SK-N-SH (cell line): ENCODE results near the gene B3GNT3. TPM values are rescaled to one million over a fixed set of nuclear protein-coding genes. Genes with fewer than 3 reads are reported as not detected.

Experiments
- CTCF ChIA-PET: fragments of 300-600, 350-600 bp; formaldehyde crosslinking; extraction: SDS; loops from one replicate; lab custom pipeline; 2021; lab: Yijun Ruan, JAX
- POLR2A ChIA-PET: fragments of 350-600 bp; sonication (Branson Sonifier 250); formaldehyde crosslinking; extraction: SDS; loops from one replicate; lab custom pipeline; 2020; ENCODE audit warnings: antibody characterized with exemption, inconsistent platforms; lab: Yijun Ruan, JAX
- DNase-seq: peaks from one replicate; pipeline ENCODE4 v3.0.0; 2012
- H2AFZ ChIP-seq: fragments of 200-600 bp; sonication (generic); 2 replicates; pipeline ENCODE4 v1.8.1; 2016; ENCODE audit warnings: antibody characterized with exemption, mild to moderate bottlenecking, low read depth
- H3F3A ChIP-seq: fragments of 200-600 bp; sonication (generic); replicated peaks from 2 replicates; pipeline ENCODE3; 2016; ENCODE audit warnings: antibody characterized with exemption, mild to moderate bottlenecking; ENCODE audit not compliant: insufficient read depth
- H3K27ac ChIP-seq, 2 experiments: fragments of 200-500 bp in 1 of 2; fragments of 200-600 bp in 1 of 2; sonication (Bioruptor generic) in 1 of 2; sonication (generic), shearing (Covaris generic) in 1 of 2; 2 replicates each; pipeline versions ENCODE4 v1.5.1 to v1.6.1; 2014 to 2016; ENCODE audit warnings: low read depth in 2 of 2, inconsistent platforms in 1 of 2, low read length in 1 of 2, mild to moderate bottlenecking in 1 of 2, mixed read lengths in 1 of 2
- H3K27me3 ChIP-seq: fragments of 200-600 bp; sonication (generic), shearing (Covaris generic); 2 replicates; pipeline ENCODE4 v1.6.1; 2016; ENCODE audit warnings: mixed run types; ENCODE audit not compliant: insufficient read depth
- H3K36me3 ChIP-seq, 2 experiments: fragments of 200-500 bp in 1 of 2; fragments of 200-600 bp in 1 of 2; sonication (Bioruptor generic) in 1 of 2; sonication (generic) in 1 of 2; replicated peaks in 1 of 2; 2 replicates each; pipeline versions ENCODE3 to v1.5.1; 2014 to 2016; ENCODE audit warnings: low read length in 1 of 2, mild to moderate bottlenecking in 1 of 2; ENCODE audit not compliant: insufficient read depth in 2 of 2, control insufficient read depth in 1 of 2
- H3K4me1 ChIP-seq, 2 experiments: fragments of 200-500 bp in 1 of 2; fragments of 200-600 bp in 1 of 2; sonication (Bioruptor generic) in 1 of 2; sonication (generic), shearing (Covaris generic) in 1 of 2; 2 replicates each; pipeline versions ENCODE4 v1.5.1 to v1.6.1; 2014 to 2016; ENCODE audit warnings: low read depth in 1 of 2, low read length in 1 of 2, mixed run types in 1 of 2; ENCODE audit not compliant: insufficient read depth in 2 of 2, control insufficient read depth in 1 of 2
- H3K4me2 ChIP-seq: fragments of 200-600 bp; sonication (generic), shearing (Covaris generic); 2 replicates; pipeline ENCODE4 v1.6.1; 2017; ENCODE audit warnings: mixed run types
- H3K4me3 ChIP-seq, 2 experiments: fragments of 200-500 bp in 1 of 2; fragments of 200-600 bp in 1 of 2; sonication (Bioruptor generic) in 1 of 2; sonication (generic), shearing (Covaris generic) in 1 of 2; 2 replicates each; pipeline versions ENCODE4 v1.5.1 to v1.8.1; 2014 to 2016; ENCODE audit warnings: low read depth in 2 of 2, inconsistent platforms in 1 of 2, low read length in 1 of 2, mild to moderate bottlenecking in 1 of 2, mixed read lengths in 1 of 2, moderate library complexity in 1 of 2
- H3K79me2 ChIP-seq: fragments of 200-600 bp; sonication (generic); 2 replicates; pipeline ENCODE4 v1.8.1; 2017; ENCODE audit warnings: mild to moderate bottlenecking; ENCODE audit not compliant: insufficient read depth
- H3K9ac ChIP-seq: fragments of 200-600 bp; sonication (generic); 2 replicates; pipeline ENCODE4 v1.6.1; 2017; ENCODE audit warnings: mixed run types
- H3K9me2 ChIP-seq: fragments of 200-600 bp; sonication (generic); 2 replicates; pipeline ENCODE4 v1.6.1; 2017; ENCODE audit warnings: mixed run types
- H3K9me3 ChIP-seq: fragments of 200-600 bp; sonication (generic); 2 replicates; pipeline ENCODE4 v1.6.1; 2017; ENCODE audit warnings: mixed run types, mild to moderate bottlenecking, moderate library complexity
- H4K20me1 ChIP-seq: fragments of 200-600 bp; sonication (generic); 2 replicates; pipeline ENCODE4 v1.6.1; 2017; ENCODE audit warnings: mild to moderate bottlenecking, mixed run types; ENCODE audit not compliant: insufficient read depth
- EP300 ChIP-seq, 2 experiments: IDR thresholded peaks; 2 replicates each; pipeline versions ENCODE4 v1.4.0 to v1.6.1; 2012; ENCODE audit warnings: borderline replicate concordance in 1 of 2, low read depth in 1 of 2, low read length in 1 of 2
- EZH2phosphoT487 ChIP-seq: fragments of 200-600 bp; sonication (generic); IDR thresholded peaks from 2 replicates; pipeline ENCODE4 v1.6.1; 2017; ENCODE audit warnings: low read depth, mixed run types, mild to moderate bottlenecking, antibody characterized with exemption, moderate library complexity, borderline replicate concordance
- FOXJ3 ChIP-seq: sonication (generic); formaldehyde crosslinking; IDR thresholded peaks from 2 replicates; pipeline ENCODE4 v1.5.1; 2020; ENCODE audit warnings: mild to moderate bottlenecking, missing genetic modification reagents
- IRF3 ChIP-seq: fragments of 150-350 bp; IDR thresholded peaks from 2 replicates; pipeline ENCODE4 v1.6.1; 2016; ENCODE audit warnings: mild to moderate bottlenecking, low read depth, low read length
- MAX ChIP-seq: IDR thresholded peaks from 2 replicates; pipeline ENCODE4 v1.4.0; 2012; ENCODE audit warnings: low read depth
- MEF2A ChIP-seq: IDR thresholded peaks from 2 replicates; pipeline ENCODE4 v1.4.0; 2012; ENCODE audit warnings: low read depth, borderline replicate concordance
- MXI1 ChIP-seq: IDR thresholded peaks from 2 replicates; pipeline ENCODE4 v1.6.1; 2012; ENCODE audit warnings: mild to moderate bottlenecking, low read depth, low read length, improper control_type of control experiment
- PBX3 ChIP-seq: IDR thresholded peaks from 2 replicates; pipeline ENCODE4; 2012
- RAD21 ChIP-seq: IDR thresholded peaks from 2 replicates; pipeline ENCODE4 v1.6.1; 2012; ENCODE audit warnings: mild to moderate bottlenecking, low read length
- RXRA ChIP-seq: IDR thresholded peaks from 2 replicates; pipeline ENCODE4 v1.4.0; 2012; ENCODE audit warnings: low read depth, mild to moderate bottlenecking, borderline replicate concordance
- SIN3A ChIP-seq: IDR thresholded peaks from 2 replicates; pipeline ENCODE4 v1.6.1; 2012; ENCODE audit warnings: low read depth, mild to moderate bottlenecking, low read length, moderate library complexity, borderline replicate concordance
- TEAD4 ChIP-seq: IDR thresholded peaks from 2 replicates; pipeline ENCODE4 v1.4.0; 2012; ENCODE audit warnings: mild to moderate bottlenecking, borderline replicate concordance; ENCODE audit not compliant: insufficient read depth
- ZBTB33 ChIP-seq: IDR thresholded peaks from 2 replicates; pipeline ENCODE4 v1.4.0; 2012; ENCODE audit warnings: low read depth, borderline replicate concordance
- WGBS: methylation state at CpG from one replicate; pipeline ENCODE4 v1.1.6; 2017; ENCODE audit warnings: low lambda C conversion rate; 5-methylcytosine and 5-hydroxymethylcytosine counted together
- polyA plus RNA-seq, 3 experiments: library from polyadenylated mRNA; depleted of rRNA; stranded (reverse); fragments of >200 nt; gene quantifications; 2 replicates each; pipeline ENCODE4 v1.2.3, GENCODE V29; 2012
- TF ChIP-seq, protein P1 (sequence below): IDR thresholded peaks from 2 replicates; pipeline ENCODE4 v1.6.1; 2012; ENCODE audit warnings: mild to moderate bottlenecking, low read depth, low read length, moderate library complexity

Gene B3GNT3
- polyA plus RNA-seq, 1 of the 3 experiments (the other 2 are of a cell fraction): not detected

GRCh38 chr19:17778251-17778967 is 16.5 kb upstream of the B3GNT3 start:
- H3K79me2 ChIP-seq: no peaks in the 10 kb centered on the region
- H3K9ac ChIP-seq: no peak overlapping the region
- no peaks in the 10 kb centered on the region for H3K9me3 ChIP-seq
- H4K20me1 ChIP-seq: no peaks in the 10 kb centered on the region
- H3K9me2 ChIP-seq: no peaks in the 10 kb centered on the region
- POLR2A ChIA-PET: no interaction called here
- CTCF ChIA-PET: interaction anchor here (0.7 kb wide), 1 partner anchor 30 kb away, joined by 3 read pairs; no protein-coding TSS in a partner anchor
- TF ChIP-seq FOXJ3 (CRISPR knock-in tag) (no peak), MAX (no peak), IRF3 (no peak), MEF2A (no peak), MXI1 (no peak)
- peak; percentile 82 for DNase-seq
- WGBS: 57% methylated on average over 7 of the region's 37 CpGs
- no peak overlapping the region for H3K4me3 ChIP-seq
- H3K27ac ChIP-seq: no peak overlapping the region
- no peak overlapping the region for H3K4me2 ChIP-seq
- H3K27me3 ChIP-seq: no peaks in the 10 kb centered on the region
- no peak overlapping the region for H2AFZ ChIP-seq
- H3K36me3 ChIP-seq: no peaks in the 10 kb centered on the region
- no peaks in the 10 kb centered on the region for H3F3A ChIP-seq
- no peaks in the 10 kb centered on the region for H3K4me1 ChIP-seq

GRCh38 chr19:17778968-17779929 is 15.7 kb upstream of the B3GNT3 start:
- DNase-seq: peak; percentile 49
- Histone ChIP-seq H3K4me3 (no peak overlapping the region), H3K9me3 (no peaks in the 10 kb centered on the region), H3K36me3 (no peaks in the 10 kb centered on the region), H3K4me2 (no peak overlapping the region), H2AFZ (no peak overlapping the region), H3K27me3 (no peaks in the 10 kb centered on the region), H3F3A (no peaks in the 10 kb centered on the region), H3K9ac (no peak overlapping the region), H3K4me1 (peaks cover 0 to 3% of the 10 kb centered on the region in 2 experiments; a peak in 1 of 4 replicates), H3K9me2 (no peaks in the 10 kb centered on the region), H4K20me1 (no peaks in the 10 kb centered on the region), H3K27ac (no peak overlapping the region), H3K79me2 (no peaks in the 10 kb centered on the region)
- POLR2A ChIA-PET: no interaction called here
- TF ChIP-seq RAD21: no peak
- no peak for TF ChIP-seq ZBTB33
- TF ChIP-seq SIN3A: no peak
- TF ChIP-seq, protein P1, sequence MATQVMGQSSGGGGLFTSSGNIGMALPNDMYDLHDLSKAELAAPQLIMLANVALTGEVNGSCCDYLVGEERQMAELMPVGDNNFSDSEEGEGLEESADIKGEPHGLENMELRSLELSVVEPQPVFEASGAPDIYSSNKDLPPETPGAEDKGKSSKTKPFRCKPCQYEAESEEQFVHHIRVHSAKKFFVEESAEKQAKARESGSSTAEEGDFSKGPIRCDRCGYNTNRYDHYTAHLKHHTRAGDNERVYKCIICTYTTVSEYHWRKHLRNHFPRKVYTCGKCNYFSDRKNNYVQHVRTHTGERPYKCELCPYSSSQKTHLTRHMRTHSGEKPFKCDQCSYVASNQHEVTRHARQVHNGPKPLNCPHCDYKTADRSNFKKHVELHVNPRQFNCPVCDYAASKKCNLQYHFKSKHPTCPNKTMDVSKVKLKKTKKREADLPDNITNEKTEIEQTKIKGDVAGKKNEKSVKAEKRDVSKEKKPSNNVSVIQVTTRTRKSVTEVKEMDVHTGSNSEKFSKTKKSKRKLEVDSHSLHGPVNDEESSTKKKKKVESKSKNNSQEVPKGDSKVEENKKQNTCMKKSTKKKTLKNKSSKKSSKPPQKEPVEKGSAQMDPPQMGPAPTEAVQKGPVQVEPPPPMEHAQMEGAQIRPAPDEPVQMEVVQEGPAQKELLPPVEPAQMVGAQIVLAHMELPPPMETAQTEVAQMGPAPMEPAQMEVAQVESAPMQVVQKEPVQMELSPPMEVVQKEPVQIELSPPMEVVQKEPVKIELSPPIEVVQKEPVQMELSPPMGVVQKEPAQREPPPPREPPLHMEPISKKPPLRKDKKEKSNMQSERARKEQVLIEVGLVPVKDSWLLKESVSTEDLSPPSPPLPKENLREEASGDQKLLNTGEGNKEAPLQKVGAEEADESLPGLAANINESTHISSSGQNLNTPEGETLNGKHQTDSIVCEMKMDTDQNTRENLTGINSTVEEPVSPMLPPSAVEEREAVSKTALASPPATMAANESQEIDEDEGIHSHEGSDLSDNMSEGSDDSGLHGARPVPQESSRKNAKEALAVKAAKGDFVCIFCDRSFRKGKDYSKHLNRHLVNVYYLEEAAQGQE: no peak
- TF ChIP-seq EP300 (IDR thresholded peaks at IDR 0.05; ENCODE audit: borderline replicate concordance in 1 of 2, low read depth in 1 of 2, low read length in 1 of 2): no peak
- TF ChIP-seq EZH2phosphoT487: no peak
- TF ChIP-seq RXRA: no peak
- TF ChIP-seq TEAD4: no peak
- no peak for TF ChIP-seq PBX3
- CTCF ChIA-PET: interaction anchor here (1.5 kb wide), 1 partner anchor 74 kb away, joined by 4 read pairs; no protein-coding TSS in a partner anchor
- WGBS: 75% methylated on average over 25 of the region's 25 CpGs
